ENCODE results near the gene TRPC6.

TRPC6 gene

GRCh38 chr11:101459020-101459419 is 124.8 kb downstream of the TRPC6 start:
- Histone ChIP-seq H4K20me1 (ENCODE audit: control insufficient read depth, insufficient read depth, low read depth, low read length) (no peaks in the 10 kb centered on the region), H3K79me2 (ENCODE audit: control insufficient read depth, low read length) (no peaks in the 10 kb centered on the region), H3K4me2 (ENCODE audit: low read length) (no peak overlapping the region), H3K27me3 (ENCODE audit: control insufficient read depth, low read length) (no peaks in the 10 kb centered on the region), H3K4me3 (ENCODE audit: low read length) (no peak overlapping the region), H3K9me2 (replicated peaks; ENCODE audit: control insufficient read depth, low read length) (no peaks in the 10 kb centered on the region), H3K4me1 (ENCODE audit: control insufficient read depth, low read length) (peaks cover 7% of the 10 kb centered on the region; the same call in 1 of the 2 replicates), H3K27ac (ENCODE audit: low read depth, low read length) (no peak overlapping the region), H3K9me3 (ENCODE audit: control insufficient read depth, insufficient read depth, low read length) (no peaks in the 10 kb centered on the region), H3F3A (ENCODE audit: control insufficient read depth, insufficient read depth) (no peaks in the 10 kb centered on the region), H3K36me3 (ENCODE audit: control insufficient read depth, low read length) (no peaks in the 10 kb centered on the region)
- TF ChIP-seq CTCF (IDR thresholded peaks at IDR 0.05; ENCODE audit: low read depth, low read length, poor library complexity, severe bottlenecking): no peak
- TF ChIP-seq EZH2phosphoT487 (IDR thresholded peaks at IDR 0.05; ENCODE audit: borderline replicate concordance, low read length): no peak

GRCh38 chr11:101458161-101458560 is 125.6 kb downstream of the TRPC6 start:
- no peaks in the 10 kb centered on the region for H3K9me2 ChIP-seq (replicated peaks; ENCODE audit: control insufficient read depth, low read length)
- H3K4me3 ChIP-seq (ENCODE audit: low read length): no peak overlapping the region
- no peaks in the 10 kb centered on the region for H3F3A ChIP-seq (ENCODE audit: control insufficient read depth, insufficient read depth)
- TF ChIP-seq EZH2phosphoT487 (IDR thresholded peaks at IDR 0.05; ENCODE audit: borderline replicate concordance, low read length) (no peak), CTCF (IDR thresholded peaks at IDR 0.05; ENCODE audit: low read depth, low read length, poor library complexity, severe bottlenecking) (no peak)
- no peak overlapping the region for H3K4me2 ChIP-seq (ENCODE audit: low read length)
- no peaks in the 10 kb centered on the region for H3K79me2 ChIP-seq (ENCODE audit: control insufficient read depth, low read length)
- peaks cover 7% of the 10 kb centered on the region; the same call in 1 of the 2 replicates for H3K4me1 ChIP-seq (ENCODE audit: control insufficient read depth, low read length)
- no peaks in the 10 kb centered on the region for H3K27me3 ChIP-seq (ENCODE audit: control insufficient read depth, low read length)
- no peaks in the 10 kb centered on the region for H3K9me3 ChIP-seq (ENCODE audit: control insufficient read depth, insufficient read depth, low read length)
- no peak overlapping the region for H3K27ac ChIP-seq (ENCODE audit: low read depth, low read length)
- H4K20me1 ChIP-seq (ENCODE audit: control insufficient read depth, insufficient read depth, low read depth, low read length): no peaks in the 10 kb centered on the region
- H3K36me3 ChIP-seq (ENCODE audit: control insufficient read depth, low read length): no peaks in the 10 kb centered on the region

- Histone ChIP-seq H3F3A (ENCODE audit: control insufficient read depth, insufficient read depth) (no peaks in the 10 kb centered on the region), H4K20me1 (ENCODE audit: control insufficient read depth, insufficient read depth, low read depth, low read length) (no peaks in the 10 kb centered on the region), H3K79me2 (ENCODE audit: control insufficient read depth, low read length) (no peaks in the 10 kb centered on the region), H3K4me2 (ENCODE audit: low read length) (no peak overlapping the region), H3K27ac (ENCODE audit: low read depth, low read length) (no peak overlapping the region), H3K4me3 (ENCODE audit: low read length) (no peak overlapping the region), H3K36me3 (ENCODE audit: control insufficient read depth, low read length) (no peaks in the 10 kb centered on the region), H3K9me3 (ENCODE audit: control insufficient read depth, insufficient read depth, low read length) (no peaks in the 10 kb centered on the region), H3K9me2 (replicated peaks; ENCODE audit: control insufficient read depth, low read length) (no peaks in the 10 kb centered on the region), H3K4me1 (ENCODE audit: control insufficient read depth, low read length) (peaks cover 7% of the 10 kb centered on the region; the same call in 1 of the 2 replicates), H3K27me3 (ENCODE audit: control insufficient read depth, low read length) (no peaks in the 10 kb centered on the region)
- no peak for TF ChIP-seq EZH2phosphoT487 (IDR thresholded peaks at IDR 0.05; ENCODE audit: borderline replicate concordance, low read length)
- peak; percentile 55 for TF ChIP-seq CTCF (IDR thresholded peaks at IDR 0.05; ENCODE audit: low read depth, low read length, poor library complexity, severe bottlenecking)
Observed at GRCh38 chr11:101456812-101457211, 127.0 kb downstream of the TRPC6 start.
